Measurements from ENCODE around the gene TNF. TPM values are rescaled to one million over a fixed set of nuclear protein-coding genes. Genes with fewer than 3 reads are reported as not detected.

TNF gene
- total RNA-seq, 1 donor from 2014 or later, result 0.47 TPM

- Histone ChIP-seq H3K9me3 (replicated peaks) (no peaks in the 10 kb centered on the region), H3K27me3 (ENCODE audit: low read depth) (no peaks in the 10 kb centered on the region), H3K4me1 (peaks cover under 1% of the 10 kb centered on the region), H3K4me3 (no peak overlapping the region), H3K36me3 (no peaks in the 10 kb centered on the region), H3K27ac (replicated peaks) (peak overlapping the region; percentile 42)
- intact Hi-C loops (cut with micrococcal nuclease), result no loop called here
- TF ChIP-seq, protein P1, sequence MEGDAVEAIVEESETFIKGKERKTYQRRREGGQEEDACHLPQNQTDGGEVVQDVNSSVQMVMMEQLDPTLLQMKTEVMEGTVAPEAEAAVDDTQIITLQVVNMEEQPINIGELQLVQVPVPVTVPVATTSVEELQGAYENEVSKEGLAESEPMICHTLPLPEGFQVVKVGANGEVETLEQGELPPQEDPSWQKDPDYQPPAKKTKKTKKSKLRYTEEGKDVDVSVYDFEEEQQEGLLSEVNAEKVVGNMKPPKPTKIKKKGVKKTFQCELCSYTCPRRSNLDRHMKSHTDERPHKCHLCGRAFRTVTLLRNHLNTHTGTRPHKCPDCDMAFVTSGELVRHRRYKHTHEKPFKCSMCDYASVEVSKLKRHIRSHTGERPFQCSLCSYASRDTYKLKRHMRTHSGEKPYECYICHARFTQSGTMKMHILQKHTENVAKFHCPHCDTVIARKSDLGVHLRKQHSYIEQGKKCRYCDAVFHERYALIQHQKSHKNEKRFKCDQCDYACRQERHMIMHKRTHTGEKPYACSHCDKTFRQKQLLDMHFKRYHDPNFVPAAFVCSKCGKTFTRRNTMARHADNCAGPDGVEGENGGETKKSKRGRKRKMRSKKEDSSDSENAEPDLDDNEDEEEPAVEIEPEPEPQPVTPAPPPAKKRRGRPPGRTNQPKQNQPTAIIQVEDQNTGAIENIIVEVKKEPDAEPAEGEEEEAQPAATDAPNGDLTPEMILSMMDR (IDR thresholded peaks at IDR 0.05; ENCODE audit: borderline replicate concordance), result no peak
- no peak for DNase-seq
Observed at GRCh38 chr6:31614075-31614619, 38.8 kb downstream of the TNF start.

GRCh38 chr6:31614684-31615578, 39.6 kb downstream of the TNF start, which contains the start of gene AIF1:
TSS of gene AIF1 (plus strand) at chr6:31615234. CDS start at chr6:31615330, 96 bp downstream.
- H3K27ac ChIP-seq (replicated peaks), result peak within 1 kb of the TSS; percentile 42

DNA sequence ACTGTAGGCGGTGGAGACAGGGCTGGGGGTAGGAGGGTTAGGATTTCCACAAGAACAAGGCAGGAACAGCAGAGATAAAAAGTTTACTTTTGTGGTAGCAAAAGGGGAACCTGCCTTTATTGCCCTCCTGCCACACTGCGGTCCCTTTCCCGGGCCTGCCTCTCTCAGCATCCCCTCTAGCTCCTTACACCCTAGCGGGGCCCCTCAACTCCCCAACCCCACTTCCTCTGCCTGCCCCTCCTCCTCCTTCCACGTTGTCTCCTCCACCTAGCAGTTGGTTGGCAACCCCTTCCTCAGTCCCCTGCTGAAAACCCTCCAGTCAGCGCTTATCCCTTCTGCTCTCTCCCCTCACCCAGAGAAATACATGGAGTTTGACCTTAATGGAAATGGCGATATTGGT, 40.4 kb downstream of the TNF start:
- Histone ChIP-seq H3K4me1 (peaks cover 8% of the 10 kb centered on the region), H3K4me3 (peak overlapping the region; percentile 44), H3K27ac (replicated peaks) (peak overlapping the region; percentile 33), H3K9me3 (replicated peaks) (no peaks in the 10 kb centered on the region), H3K36me3 (no peaks in the 10 kb centered on the region), H3K27me3 (ENCODE audit: low read depth) (no peaks in the 10 kb centered on the region)
- no peak for DNase-seq
- intact Hi-C loops (cut with micrococcal nuclease), result no loop called here
- TF ChIP-seq, protein P1 (IDR thresholded peaks at IDR 0.05; ENCODE audit: borderline replicate concordance), result no peak

More at GRCh38 chr6:31614684-31615578, 39.6 kb downstream of the TNF start, which contains the start of gene AIF1:
- H3K36me3 ChIP-seq, result no peaks in the 10 kb centered on the region
- TF ChIP-seq, protein P1 (IDR thresholded peaks at IDR 0.05; ENCODE audit: borderline replicate concordance), result no peak
- H3K4me3 ChIP-seq, result peak within 1 kb of the TSS; percentile 44
- H3K9me3 ChIP-seq (replicated peaks), result no peaks in the 10 kb centered on the region
- H3K27me3 ChIP-seq (ENCODE audit: low read depth), result no peaks in the 10 kb centered on the region
- H3K4me1 ChIP-seq, result peaks cover 6% of the 10 kb centered on the region
- intact Hi-C loops (cut with micrococcal nuclease), result no loop called here
- DNase-seq, result no peak

- TF ChIP-seq, protein P1 (IDR thresholded peaks at IDR 0.05; ENCODE audit: borderline replicate concordance), result no peak
- no peak for DNase-seq
- no peaks in the 10 kb centered on the region for H3K36me3 ChIP-seq
- no peaks in the 10 kb centered on the region for H3K9me3 ChIP-seq (replicated peaks)
- H3K4me1 ChIP-seq, result peaks cover 20% of the 10 kb centered on the region
- intact Hi-C loops (cut with micrococcal nuclease), result no loop called here
- H3K27me3 ChIP-seq (ENCODE audit: low read depth), result no peaks in the 10 kb centered on the region
- H3K4me3 ChIP-seq, result no peak overlapping the region
- no peak overlapping the region for H3K27ac ChIP-seq (replicated peaks)
Observed at GRCh38 chr6:31617010-31617409, 41.6 kb downstream of the TNF start.

DNA sequence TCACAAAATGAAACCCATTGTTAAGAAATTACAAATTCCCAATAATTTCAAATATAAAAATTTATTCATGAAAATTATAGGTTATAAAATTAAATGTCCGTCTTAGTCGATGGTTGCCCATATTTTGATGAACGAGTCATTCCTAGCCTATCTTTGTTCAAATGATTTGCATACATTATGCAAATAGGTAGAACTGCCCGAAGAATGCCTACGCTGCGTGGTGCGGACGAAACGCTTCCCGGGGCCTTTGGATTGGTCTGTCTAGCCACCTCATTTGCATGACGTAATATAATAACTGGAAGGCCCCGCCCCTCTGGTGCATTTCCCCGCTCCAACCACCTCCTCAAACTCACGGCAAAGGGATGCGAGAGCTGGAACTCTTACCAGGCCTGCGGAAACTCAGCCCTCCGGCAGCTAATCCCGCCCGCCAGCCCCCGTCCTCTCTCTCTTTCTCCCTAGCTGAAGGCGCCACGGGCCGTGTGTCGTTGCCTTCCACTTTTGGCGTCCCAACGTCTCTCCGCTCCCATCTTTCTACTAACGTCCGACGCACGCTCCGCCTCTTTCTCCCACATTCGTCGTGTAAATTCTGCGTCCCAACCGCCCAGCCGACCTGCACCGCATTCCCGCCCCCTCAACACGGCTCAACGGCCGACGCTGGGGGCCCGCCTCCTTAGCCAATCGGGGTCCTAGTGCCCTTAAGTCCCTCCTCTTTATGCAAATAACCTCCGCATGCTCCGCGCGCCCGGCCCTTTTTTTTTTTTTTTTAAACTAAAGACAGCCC, 44.6 kb downstream of the TNF start:
- intact Hi-C loops (cut with micrococcal nuclease), result no loop called here
- Histone ChIP-seq H3K4me3 (peak overlapping the region; percentile 89), H3K27ac (replicated peaks) (peak overlapping the region; percentile 96), H3K4me1 (peaks cover 31% of the 10 kb centered on the region), H3K36me3 (peaks cover 22% of the 10 kb centered on the region), H3K27me3 (ENCODE audit: low read depth) (no peaks in the 10 kb centered on the region), H3K9me3 (replicated peaks) (no peaks in the 10 kb centered on the region)
- DNase-seq, result peak; percentile 98
- TF ChIP-seq, protein P1 (IDR thresholded peaks at IDR 0.05; ENCODE audit: borderline replicate concordance), result no peak

Measured in left ventricle myocardium inferior (tissue), 1 donor.